Measurements from ENCODE around the gene CTIF.
A peak's percentile ranks its signal among the peaks of the same experiment; 100 is the strongest.
"Not testable (repeated sequence)": the region's sequence is repeated elsewhere in the genome, so short reads cannot be mapped to it uniquely, and the experiment has no call there.

Gene CTIF

DNA sequence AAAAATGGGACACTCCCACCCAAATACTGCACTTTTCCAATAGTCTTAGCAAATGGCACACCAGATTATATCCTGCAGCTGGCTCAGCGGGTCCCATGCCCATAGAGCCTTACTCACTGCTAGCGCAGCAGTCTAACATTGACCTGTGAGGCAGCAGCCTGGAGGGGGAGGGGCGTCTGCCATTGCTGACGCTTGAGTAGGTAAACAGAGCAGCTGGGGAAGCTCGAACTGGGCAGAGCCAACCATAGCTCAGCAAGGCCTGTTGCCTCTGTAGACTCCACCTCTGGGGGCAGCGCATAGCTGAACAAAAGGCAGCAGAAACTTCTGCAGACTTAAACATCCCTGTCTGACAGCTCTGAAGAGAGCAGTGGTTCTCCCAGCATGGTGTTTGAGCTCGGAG, 110.4 kb downstream of the CTIF start:
- DNase-seq = no peak

DNA sequence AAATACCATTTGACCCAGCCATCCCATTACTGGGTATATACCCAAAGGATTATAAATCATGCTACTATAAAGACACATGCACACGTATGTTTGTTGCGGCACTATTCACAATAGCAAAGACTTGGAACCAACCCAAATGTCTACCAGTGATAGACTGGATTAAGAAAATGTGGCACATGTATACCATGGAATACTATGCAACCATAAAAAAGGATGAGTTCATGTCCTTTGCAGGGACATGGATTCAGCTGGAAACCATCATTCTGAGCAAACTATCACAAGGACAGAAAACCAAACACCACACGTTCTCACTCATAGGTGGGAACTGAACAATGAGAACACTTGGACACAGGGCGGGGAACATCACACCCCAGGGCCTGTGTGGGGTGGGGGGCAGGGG, 115.8 kb downstream of the CTIF start:
- not testable (repeated sequence) for DNase-seq

DNA sequence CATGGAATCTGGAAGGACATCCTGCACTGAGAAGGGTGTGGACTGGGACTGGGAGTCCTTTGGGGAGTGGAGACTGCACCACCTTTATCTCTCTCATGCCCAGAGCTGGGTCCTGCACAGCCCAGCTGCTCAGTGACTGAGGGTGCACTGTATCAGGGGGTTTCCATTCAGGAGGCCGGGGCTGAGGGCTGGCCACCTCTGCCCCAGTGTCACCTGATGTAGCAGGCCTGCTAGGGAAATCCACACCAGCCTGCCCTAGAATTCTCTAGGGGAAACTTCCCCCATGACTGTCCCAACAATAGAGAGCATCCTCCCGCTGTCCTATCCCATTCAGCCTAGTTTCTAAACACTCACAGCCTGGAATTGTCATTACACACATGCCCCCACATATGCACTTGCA, 116.7 kb downstream of the CTIF start:
- no peak for DNase-seq

DNA sequence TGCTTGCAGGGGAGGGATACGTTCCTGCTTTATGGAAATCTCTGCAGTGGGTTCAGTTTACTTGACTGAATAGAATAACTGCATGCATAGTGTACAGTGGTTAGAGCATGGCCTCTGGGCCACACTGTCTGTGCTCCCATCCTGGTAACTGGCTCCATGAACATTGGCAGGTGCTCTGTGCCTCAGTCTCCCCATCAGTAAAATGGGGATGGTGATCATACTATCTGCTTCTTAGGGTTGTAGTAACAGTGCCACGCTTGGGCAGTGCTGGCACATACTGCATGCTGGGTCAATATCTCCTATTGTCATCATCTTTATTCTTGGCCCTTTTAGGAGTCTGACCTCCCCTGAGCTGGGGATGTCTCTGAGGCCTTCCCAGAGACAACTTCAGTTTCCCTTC, 117.3 kb downstream of the CTIF start:
- no peak for DNase-seq

- no peak for DNase-seq
Measured at GRCh38 chr18:48656582-48656981, 117.8 kb downstream of the CTIF start.

DNA sequence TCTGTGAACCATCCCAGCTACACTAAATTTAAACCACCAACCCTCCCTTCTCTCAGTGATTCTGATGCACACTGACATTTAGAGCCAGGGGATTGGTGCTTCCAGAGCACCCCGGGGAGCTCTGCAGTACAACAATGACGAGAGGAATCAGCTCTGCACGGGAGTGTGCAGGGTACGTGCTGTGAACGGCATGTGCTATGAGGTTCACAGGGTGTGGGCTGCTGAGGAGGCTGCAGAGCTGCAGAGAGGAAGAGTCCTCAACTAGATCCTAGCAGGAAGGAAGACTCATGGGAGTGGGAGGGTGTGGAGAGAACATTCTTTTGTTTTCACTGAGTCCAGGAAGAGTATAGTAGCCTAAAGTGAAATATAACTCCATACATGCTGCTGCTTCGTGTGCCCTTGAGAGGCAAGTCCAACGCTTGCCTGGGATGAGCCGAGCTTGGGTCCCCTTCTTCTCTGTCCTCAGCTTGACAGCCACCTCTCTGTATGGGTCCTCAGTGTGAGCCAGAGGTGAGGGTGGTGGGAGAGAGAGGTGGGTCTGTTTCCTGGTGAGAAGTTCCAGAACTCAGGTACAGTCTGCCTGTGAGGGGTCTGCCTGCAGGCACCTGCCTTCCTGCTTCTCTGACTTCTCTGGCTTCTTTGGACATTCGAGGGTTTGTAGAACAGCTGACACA, 118.8 kb downstream of the CTIF start:
- no peak for DNase-seq

DNA sequence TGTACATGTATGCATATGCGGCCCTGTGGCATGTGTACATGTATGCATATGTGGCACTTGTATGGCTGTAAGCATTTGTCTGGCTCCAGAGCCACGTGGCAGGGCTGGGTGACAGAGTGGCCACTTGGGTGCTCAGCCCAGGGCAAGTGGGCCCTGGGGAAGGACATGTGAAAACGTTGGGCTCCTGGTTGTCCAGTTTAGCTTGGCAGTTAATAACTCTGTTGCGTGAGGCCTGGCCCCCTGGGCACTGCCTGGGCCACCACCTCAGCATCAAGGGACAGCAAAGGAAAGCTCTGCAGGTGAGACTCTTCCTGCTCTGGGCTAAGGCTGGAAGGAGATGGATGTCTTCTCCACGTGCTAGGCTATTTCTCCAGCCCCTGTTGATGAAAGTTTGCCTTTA, 119.9 kb downstream of the CTIF start:
- DNase-seq = no peak

DNA sequence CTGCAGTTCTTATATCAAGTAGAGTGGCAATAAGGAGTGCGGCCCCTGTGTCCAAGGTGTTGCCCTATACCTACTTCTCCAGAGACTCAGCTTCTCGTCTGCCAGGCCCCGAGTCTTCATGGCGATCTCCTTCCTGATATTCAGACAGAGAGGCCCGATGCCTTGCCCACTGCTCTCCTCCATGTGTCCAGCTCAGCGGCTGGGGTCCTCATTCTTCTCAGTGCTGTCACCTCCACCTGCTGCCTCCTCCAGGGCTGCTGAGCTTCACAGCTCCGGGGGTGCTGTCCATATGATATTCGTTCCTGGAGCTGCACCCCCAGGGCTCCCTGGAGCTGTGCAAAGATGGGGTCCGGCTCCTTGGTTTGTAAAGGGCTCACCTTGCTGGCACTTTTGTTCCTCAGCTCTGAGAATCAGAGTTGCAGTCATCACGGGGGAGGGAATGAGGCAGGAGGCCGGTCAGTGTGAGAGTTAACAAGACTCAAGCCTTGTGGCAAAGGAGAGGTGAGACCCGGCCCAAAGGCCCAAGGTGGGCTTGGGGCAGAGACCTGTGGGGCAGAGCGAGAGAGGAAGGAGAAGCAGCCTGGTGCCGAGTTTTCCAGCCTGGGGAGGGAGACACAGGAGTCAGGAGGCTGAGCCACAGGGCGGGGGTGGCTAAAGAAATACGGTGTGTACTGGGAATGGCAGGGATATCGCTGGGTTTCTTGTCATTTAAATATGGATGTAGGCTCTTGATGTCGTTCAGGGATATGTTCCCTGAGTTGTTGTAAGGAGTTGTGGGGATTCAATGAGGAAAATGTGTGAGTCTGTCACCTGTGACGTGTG, 120.6 kb downstream of the CTIF start:
- no peak for DNase-seq

DNA sequence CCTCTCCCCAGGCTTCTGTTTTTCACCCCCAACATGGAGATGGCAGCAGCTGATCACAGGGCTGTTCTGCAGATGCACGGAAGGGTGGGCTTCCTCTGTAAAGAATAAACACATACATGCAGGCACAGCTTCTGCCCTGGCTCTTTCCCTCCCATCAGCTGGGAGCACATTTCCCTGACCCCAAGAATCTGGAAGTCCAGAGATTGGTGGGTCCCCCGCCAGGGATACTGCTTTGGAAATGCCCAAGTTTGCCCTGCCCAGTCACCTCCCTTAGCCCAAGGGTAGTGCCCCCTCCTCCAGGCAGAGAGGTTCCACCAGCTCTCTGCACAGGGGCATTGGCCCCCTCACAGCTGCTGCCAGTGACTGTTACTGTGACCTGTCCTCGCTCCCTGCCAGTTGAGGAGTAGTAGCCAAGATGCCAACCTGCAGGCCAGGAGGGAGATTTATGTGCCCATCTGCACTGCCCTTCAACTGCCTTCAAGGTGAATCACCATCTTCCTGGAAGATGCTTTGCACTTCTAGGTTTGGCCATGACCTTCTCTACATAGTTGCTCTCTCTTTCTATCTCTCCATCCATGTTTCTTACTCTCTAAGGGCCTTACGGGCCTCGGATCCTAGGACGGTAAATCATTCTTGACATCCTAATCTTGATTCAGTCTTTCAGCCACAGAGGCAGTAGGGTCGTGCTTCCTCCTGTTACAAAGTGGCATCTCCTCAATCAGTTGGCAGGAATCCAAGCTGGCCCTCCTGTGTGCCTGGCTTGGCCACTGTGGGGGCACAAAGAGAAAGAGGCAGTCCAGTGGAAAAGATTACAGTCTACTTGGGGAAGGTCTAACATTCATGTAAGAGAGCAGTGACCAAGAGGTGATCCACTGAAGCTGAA, 121.8 kb downstream of the CTIF start:
- DNase-seq = no peak

- DNase-seq = no peak
Measured at GRCh38 chr18:48661421-48661820, 122.6 kb downstream of the CTIF start.

DNA sequence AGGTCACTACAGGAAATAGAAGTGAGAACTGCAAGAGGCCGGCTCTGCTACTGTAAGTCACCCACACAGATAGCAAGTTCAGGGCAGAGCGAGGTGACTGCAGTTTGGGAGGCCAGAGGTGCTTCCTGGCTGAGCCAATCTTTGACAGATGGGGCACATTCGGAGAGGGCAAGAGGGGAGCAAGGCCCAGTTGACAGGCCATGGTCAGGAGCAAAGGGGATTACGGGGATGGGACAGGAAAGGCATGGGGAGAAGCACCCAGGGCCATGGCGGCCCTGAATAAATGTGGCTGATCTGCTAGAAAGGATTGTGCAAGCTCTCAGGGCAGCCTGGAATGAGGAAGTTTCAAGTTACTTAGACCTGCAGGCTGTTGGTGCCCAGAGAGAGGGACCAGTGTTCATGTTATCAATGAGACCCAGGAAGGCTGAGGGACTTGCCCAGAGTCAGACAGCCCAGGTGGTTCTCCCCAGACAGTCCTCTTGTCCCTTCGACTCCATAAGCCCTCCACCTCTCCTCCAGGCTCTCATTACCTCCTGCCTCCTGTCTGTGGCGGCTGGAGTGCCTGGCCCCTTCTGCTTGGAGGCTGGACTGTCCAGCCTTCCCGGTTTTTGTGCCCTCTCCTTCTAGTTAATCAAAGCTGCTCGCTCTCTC, 123.3 kb downstream of the CTIF start:
- no peak for DNase-seq

GRCh38 chr18:48663096-48663930, 124.5 kb downstream of the CTIF start:
- no peak for DNase-seq

DNA sequence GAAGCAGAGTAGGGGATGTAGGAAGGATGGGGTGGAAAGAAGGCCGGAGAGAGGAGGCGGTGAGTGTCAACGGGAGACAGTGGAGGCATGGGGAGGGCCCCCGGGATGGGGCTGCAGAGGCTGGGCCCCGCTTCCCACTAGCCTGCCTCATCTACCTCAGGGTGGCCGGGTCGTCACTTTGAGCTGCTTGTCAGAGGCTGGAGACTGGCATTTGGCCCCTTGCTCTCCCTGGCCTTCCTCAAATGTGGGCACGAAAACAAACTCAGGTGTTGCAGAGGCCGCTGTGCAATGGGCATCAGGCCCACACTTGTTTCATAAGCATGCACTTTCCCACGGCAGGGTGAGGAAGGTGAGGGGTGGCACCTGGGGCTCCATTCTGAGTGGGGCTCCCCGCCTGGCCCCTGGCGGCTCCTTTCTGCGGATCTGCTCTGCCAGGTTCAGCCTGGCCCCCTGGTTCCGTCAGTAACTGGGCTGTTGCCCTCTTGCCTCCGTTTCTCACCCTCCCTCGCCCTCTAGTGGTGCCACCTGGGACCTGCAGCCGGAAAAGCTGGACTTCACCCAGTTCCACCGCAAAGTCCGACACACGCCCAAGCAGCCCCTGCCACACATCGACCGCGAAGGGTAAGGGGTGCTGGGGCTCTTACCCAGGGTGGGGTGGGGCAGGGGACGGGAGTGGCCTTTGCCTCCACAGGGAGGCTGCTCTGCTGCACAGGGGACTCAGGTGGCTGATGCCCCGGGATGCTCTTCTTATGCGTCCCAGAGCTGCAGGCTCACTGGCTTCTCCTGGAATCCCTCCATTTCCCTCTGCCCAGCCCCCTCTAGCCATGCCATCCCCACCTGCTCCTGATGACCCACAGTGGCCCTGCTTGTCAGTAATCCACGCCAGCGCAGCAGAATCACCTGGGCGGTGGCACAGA, 125.4 kb downstream of the CTIF start:
- DNase-seq = peak; percentile 40

- no peak for DNase-seq
Measured at GRCh38 chr18:48665654-48666053, 126.8 kb downstream of the CTIF start.

GRCh38 chr18:48666613-48667012, 127.8 kb downstream of the CTIF start:
- DNase-seq = no peak

- DNase-seq = no peak
Measured at GRCh38 chr18:48667276-48668254, 128.7 kb downstream of the CTIF start.

- DNase-seq = no peak
Measured at GRCh38 chr18:48668466-48669179, 129.8 kb downstream of the CTIF start.

- no peak for DNase-seq
Measured at GRCh38 chr18:48669180-48669675, 130.4 kb downstream of the CTIF start.

All from activated gamma-delta T cell treated with Interleukin-2 at 50 U/mL for 16 hours (primary cell).